Measurements from ENCODE around the gene BICD1.
"Not testable (repeated sequence)": the region's sequence is repeated elsewhere in the genome, so short reads cannot be mapped to it uniquely, and the experiment has no call there.

Gene BICD1

GRCh38 chr12:32273712-32274111, 167.1 kb downstream of the BICD1 start:
- no peak overlapping the region for H2AFZ ChIP-seq (ENCODE audit: low read depth, low read length)
- H3K27ac ChIP-seq (ENCODE audit: low read length), result no peak overlapping the region
- H3K79me2 ChIP-seq (ENCODE audit: insufficient read depth, low read length), result no peaks in the 10 kb centered on the region; the same call in 1 of the 2 replicates
- TF ChIP-seq CTCF (IDR thresholded peaks at IDR 0.05; ENCODE audit: borderline replicate concordance, extremely low read depth, low read length, poor library complexity, severe bottlenecking) (no peak), EZH2 (IDR thresholded peaks at IDR 0.05; ENCODE audit: borderline replicate concordance, low read depth, low read length, severe bottlenecking) (no peak)
- peak; percentile 73 for ATAC-seq (ENCODE audit: insufficient read depth, low read depth)
- no peaks in the 10 kb centered on the region for H3K4me1 ChIP-seq (ENCODE audit: insufficient read depth, low read length)
- no peaks in the 10 kb centered on the region for H3K27me3 ChIP-seq (ENCODE audit: insufficient read depth, low read length, poor library complexity)
- no peak overlapping the region for H3K4me2 ChIP-seq (ENCODE audit: insufficient read depth, low read length)
- no peaks in the 10 kb centered on the region for H3K36me3 ChIP-seq (ENCODE audit: insufficient read depth, low read length)
- no peak overlapping the region for H3K9ac ChIP-seq (ENCODE audit: low read depth, low read length)
- H4K20me1 ChIP-seq (ENCODE audit: insufficient read depth, low read length), result no peaks in the 10 kb centered on the region; the same call in 1 of the 2 replicates
- no peak overlapping the region for H3K4me3 ChIP-seq (ENCODE audit: low read depth in 1 of 2, low read length in 2 of 2)
- DNase-seq, result peak; percentile 36
- H3K9me3 ChIP-seq (ENCODE audit: insufficient read depth, low read length, severe bottlenecking), result no peaks in the 10 kb centered on the region

GRCh38 chr12:32274665-32275064, 168.0 kb downstream of the BICD1 start:
- H2AFZ ChIP-seq (ENCODE audit: low read depth, low read length), result no peak overlapping the region
- H3K4me3 ChIP-seq (ENCODE audit: low read depth in 1 of 2, low read length in 2 of 2), result no peak overlapping the region
- ATAC-seq (ENCODE audit: insufficient read depth, low read depth), result no peak
- no peaks in the 10 kb centered on the region for H3K36me3 ChIP-seq (ENCODE audit: insufficient read depth, low read length)
- H3K4me2 ChIP-seq (ENCODE audit: insufficient read depth, low read length), result no peak overlapping the region
- H3K27me3 ChIP-seq (ENCODE audit: insufficient read depth, low read length, poor library complexity), result no peaks in the 10 kb centered on the region
- DNase-seq, result no peak
- no peaks in the 10 kb centered on the region; the same call in 1 of the 2 replicates for H3K79me2 ChIP-seq (ENCODE audit: insufficient read depth, low read length)
- H3K4me1 ChIP-seq (ENCODE audit: insufficient read depth, low read length), result no peaks in the 10 kb centered on the region
- H3K9ac ChIP-seq (ENCODE audit: low read depth, low read length), result no peak overlapping the region
- H3K9me3 ChIP-seq (ENCODE audit: insufficient read depth, low read length, severe bottlenecking), result no peaks in the 10 kb centered on the region
- TF ChIP-seq EZH2 (IDR thresholded peaks at IDR 0.05; ENCODE audit: borderline replicate concordance, low read depth, low read length, severe bottlenecking) (no peak), CTCF (IDR thresholded peaks at IDR 0.05; ENCODE audit: borderline replicate concordance, extremely low read depth, low read length, poor library complexity, severe bottlenecking) (no peak)
- H3K27ac ChIP-seq (ENCODE audit: low read length), result no peak overlapping the region
- H4K20me1 ChIP-seq (ENCODE audit: insufficient read depth, low read length), result no peaks in the 10 kb centered on the region; the same call in 1 of the 2 replicates

- H3K27me3 ChIP-seq (ENCODE audit: insufficient read depth, low read length, poor library complexity); DNase-seq; H3K4me3 ChIP-seq (ENCODE audit: low read depth in 1 of 2, low read length in 2 of 2); H3K4me1 ChIP-seq (ENCODE audit: insufficient read depth, low read length); ATAC-seq (ENCODE audit: insufficient read depth, low read depth); H3K9ac ChIP-seq (ENCODE audit: low read depth, low read length); H3K79me2 ChIP-seq (ENCODE audit: insufficient read depth, low read length); H3K36me3 ChIP-seq (ENCODE audit: insufficient read depth, low read length); H3K4me2 ChIP-seq (ENCODE audit: insufficient read depth, low read length); H2AFZ ChIP-seq (ENCODE audit: low read depth, low read length); H4K20me1 ChIP-seq (ENCODE audit: insufficient read depth, low read length); H3K9me3 ChIP-seq (ENCODE audit: insufficient read depth, low read length, severe bottlenecking); H3K27ac ChIP-seq (ENCODE audit: low read length): not testable (repeated sequence)
These were observed 168.9 kb downstream of the BICD1 start for GRCh38 chr12:32275520-32275919.

GRCh38 chr12:32277774-32278173, 171.1 kb downstream of the BICD1 start:
- no peaks in the 10 kb centered on the region for H3K4me1 ChIP-seq (ENCODE audit: insufficient read depth, low read length)
- no peak overlapping the region for H3K4me3 ChIP-seq (ENCODE audit: low read depth in 1 of 2, low read length in 2 of 2)
- H3K9ac ChIP-seq (ENCODE audit: low read depth, low read length), result no peak overlapping the region
- no peak overlapping the region for H2AFZ ChIP-seq (ENCODE audit: low read depth, low read length)
- no peaks in the 10 kb centered on the region for H3K36me3 ChIP-seq (ENCODE audit: insufficient read depth, low read length)
- no peaks in the 10 kb centered on the region for H3K27me3 ChIP-seq (ENCODE audit: insufficient read depth, low read length, poor library complexity)
- H3K79me2 ChIP-seq (ENCODE audit: insufficient read depth, low read length), result no peaks in the 10 kb centered on the region
- ATAC-seq (ENCODE audit: insufficient read depth, low read depth), result no peak
- TF ChIP-seq CTCF (IDR thresholded peaks at IDR 0.05; ENCODE audit: borderline replicate concordance, extremely low read depth, low read length, poor library complexity, severe bottlenecking), result no peak
- no peak for TF ChIP-seq EZH2 (IDR thresholded peaks at IDR 0.05; ENCODE audit: borderline replicate concordance, low read depth, low read length, severe bottlenecking)
- no peak overlapping the region for H3K27ac ChIP-seq (ENCODE audit: low read length)
- H3K4me2 ChIP-seq (ENCODE audit: insufficient read depth, low read length), result no peak overlapping the region
- no peaks in the 10 kb centered on the region for H3K9me3 ChIP-seq (ENCODE audit: insufficient read depth, low read length, severe bottlenecking)
- H4K20me1 ChIP-seq (ENCODE audit: insufficient read depth, low read length), result no peaks in the 10 kb centered on the region
- DNase-seq, result no peak

Data from DND-41 (cell line).